Measurements from ENCODE around the gene ENO4.

The ENO4 gene

GRCh38 chr10:116849248-116850057, at the start of gene ENO4:
Gene ENO4 (plus strand): TSS chr10:116849499. CDS start chr10:116849567, 68 bp downstream.
- peak; percentile 74 for DNase-seq (ENCODE audit: low read depth, low spot score)

- no peak for DNase-seq (ENCODE audit: low read depth, low spot score)
Measured at GRCh38 chr10:116800286-116800929, 48.9 kb upstream of the ENO4 start.

- DNase-seq (ENCODE audit: low read depth, low spot score), result no peak
Measured at GRCh38 chr10:116801658-116802057, 47.6 kb upstream of the ENO4 start.

- no peak for DNase-seq (ENCODE audit: low read depth, low spot score)
Measured at GRCh38 chr10:116802474-116802873, 46.8 kb upstream of the ENO4 start.

- DNase-seq (ENCODE audit: low read depth, low spot score), result no peak
Measured at GRCh38 chr10:116802876-116803275, 46.4 kb upstream of the ENO4 start.

GRCh38 chr10:116803451-116804249, 45.6 kb upstream of the ENO4 start:
- no peak for DNase-seq (ENCODE audit: low read depth, low spot score)

GRCh38 chr10:116808706-116809105, 40.6 kb upstream of the ENO4 start:
- no peak for DNase-seq (ENCODE audit: low read depth, low spot score)

- no peak for DNase-seq (ENCODE audit: low read depth, low spot score)
Measured at GRCh38 chr10:116809483-116810119, 39.7 kb upstream of the ENO4 start.

GRCh38 chr10:116810120-116810500, 39.2 kb upstream of the ENO4 start:
- DNase-seq (ENCODE audit: low read depth, low spot score), result no peak

GRCh38 chr10:116810895-116811294, 38.4 kb upstream of the ENO4 start:
- no peak for DNase-seq (ENCODE audit: low read depth, low spot score)

GRCh38 chr10:116811691-116812090, 37.6 kb upstream of the ENO4 start:
- no peak for DNase-seq (ENCODE audit: low read depth, low spot score)

- no peak for DNase-seq (ENCODE audit: low read depth, low spot score)
Measured at GRCh38 chr10:116815641-116816415, 33.5 kb upstream of the ENO4 start.

- DNase-seq (ENCODE audit: low read depth, low spot score), result no peak
Measured at GRCh38 chr10:116817178-116817577, 32.1 kb upstream of the ENO4 start.

GRCh38 chr10:116817780-116818343, 31.4 kb upstream of the ENO4 start:
- DNase-seq (ENCODE audit: low read depth, low spot score), result no peak

- DNase-seq (ENCODE audit: low read depth, low spot score), result no peak
Measured at GRCh38 chr10:116819999-116820677, 29.2 kb upstream of the ENO4 start.

GRCh38 chr10:116825901-116826300, 23.4 kb upstream of the ENO4 start:
- DNase-seq (ENCODE audit: low read depth, low spot score), result no peak

GRCh38 chr10:116826803-116827202, 22.5 kb upstream of the ENO4 start:
- no peak for DNase-seq (ENCODE audit: low read depth, low spot score)

GRCh38 chr10:116827214-116827671, 22.1 kb upstream of the ENO4 start:
- no peak for DNase-seq (ENCODE audit: low read depth, low spot score)

- DNase-seq (ENCODE audit: low read depth, low spot score), result no peak
Measured at GRCh38 chr10:116828116-116828515, 21.2 kb upstream of the ENO4 start.

GRCh38 chr10:116829711-116830110, 19.6 kb upstream of the ENO4 start:
- DNase-seq (ENCODE audit: low read depth, low spot score), result no peak

All from brain pericyte (primary cell).